Spinal cord (tissue), 10 donors: ENCODE data around the gene TIMM23B. TPM values are rescaled to one million over a fixed set of nuclear protein-coding genes. Genes with fewer than 3 reads are reported as not detected.
"Not testable (repeated sequence)": the region's sequence is repeated elsewhere in the genome, so short reads cannot be mapped to it uniquely, and the experiment has no call there.

Source experiments
- DNase-seq, 6 donors: peaks; one replicate each; pipeline versions ENCODE4 v3.0.0 to v3.0.0-alpha.2; 2013 to 2015; ENCODE audit warnings: low spot score in 6 of 6, low read depth in 4 of 6
- H3K27ac ChIP-seq: one replicate; pipeline ENCODE4 v1.5.1; 2013; ENCODE audit warnings: low read depth, low read length, control low read depth
- H3K27me3 ChIP-seq: one replicate; pipeline ENCODE4 v1.6.1; 2013; ENCODE audit warnings: low read length; ENCODE audit not compliant: control insufficient read depth, insufficient read depth
- H3K36me3 ChIP-seq: one replicate; pipeline ENCODE4 v1.6.1; 2013; ENCODE audit warnings: low read length; ENCODE audit not compliant: control insufficient read depth, insufficient read depth
- H3K4me1 ChIP-seq: one replicate; pipeline ENCODE4 v1.6.1; 2013; ENCODE audit warnings: low read length; ENCODE audit not compliant: control insufficient read depth, insufficient read depth
- H3K4me3 ChIP-seq: one replicate; pipeline ENCODE4 v1.5.1; 2013; ENCODE audit warnings: low read depth, low read length, control low read depth
- H3K9me3 ChIP-seq: one replicate; pipeline ENCODE4 v1.6.1; 2013; ENCODE audit warnings: low read length; ENCODE audit not compliant: control insufficient read depth, insufficient read depth
- WGBS: methylation state at CpG from one replicate; pipeline ENCODE4 v1.1.5; 2013; ENCODE audit warnings: missing lambda C conversion rate; ENCODE audit not compliant: insufficient coverage; 5-methylcytosine and 5-hydroxymethylcytosine counted together
- polyA plus RNA-seq, 2 donors: library from polyadenylated mRNA; unstranded; fragments of 120-200 nt; gene quantifications; one replicate each; pipeline ENCODE4 v1.2.1, GENCODE V29; 2013; ENCODE audit not compliant: insufficient read length in 2 of 2
- total RNA-seq, 2 donors: library from RNA; depleted of rRNA in 1 of 2; stranded (reverse); fragments of 120-200 nt in 1 of 2; fragments of >200 nt in 1 of 2; gene quantifications; one replicate each; pipeline versions ENCODE4 v1.2.3 to v1.2.4, GENCODE V29; 2013 to 2014
- donor health status: healthy.

TIMM23B gene
- total and polyA plus RNA-seq, 4 donors: 8.9 to 23.3 (median 18.3) TPM

- DNase-seq, H3K27me3 ChIP-seq, H3K4me1 ChIP-seq, H3K4me3 ChIP-seq, H3K36me3 ChIP-seq, H3K27ac ChIP-seq, H3K9me3 ChIP-seq: not testable (repeated sequence)
- no CpG with 5 or more reads among the region's 4 CpGs for WGBS
These were observed 18.3 kb upstream of the TIMM23B start for GRCh38 chr10:49923572-49923971.

- no CpG with 5 or more reads among the region's 5 CpGs for WGBS
- not testable (repeated sequence) for H3K4me1 ChIP-seq, H3K27me3 ChIP-seq, H3K27ac ChIP-seq, H3K4me3 ChIP-seq, DNase-seq, H3K9me3 ChIP-seq, H3K36me3 ChIP-seq
These were observed 10.6 kb upstream of the TIMM23B start for GRCh38 chr10:49931276-49931675.

DNA sequence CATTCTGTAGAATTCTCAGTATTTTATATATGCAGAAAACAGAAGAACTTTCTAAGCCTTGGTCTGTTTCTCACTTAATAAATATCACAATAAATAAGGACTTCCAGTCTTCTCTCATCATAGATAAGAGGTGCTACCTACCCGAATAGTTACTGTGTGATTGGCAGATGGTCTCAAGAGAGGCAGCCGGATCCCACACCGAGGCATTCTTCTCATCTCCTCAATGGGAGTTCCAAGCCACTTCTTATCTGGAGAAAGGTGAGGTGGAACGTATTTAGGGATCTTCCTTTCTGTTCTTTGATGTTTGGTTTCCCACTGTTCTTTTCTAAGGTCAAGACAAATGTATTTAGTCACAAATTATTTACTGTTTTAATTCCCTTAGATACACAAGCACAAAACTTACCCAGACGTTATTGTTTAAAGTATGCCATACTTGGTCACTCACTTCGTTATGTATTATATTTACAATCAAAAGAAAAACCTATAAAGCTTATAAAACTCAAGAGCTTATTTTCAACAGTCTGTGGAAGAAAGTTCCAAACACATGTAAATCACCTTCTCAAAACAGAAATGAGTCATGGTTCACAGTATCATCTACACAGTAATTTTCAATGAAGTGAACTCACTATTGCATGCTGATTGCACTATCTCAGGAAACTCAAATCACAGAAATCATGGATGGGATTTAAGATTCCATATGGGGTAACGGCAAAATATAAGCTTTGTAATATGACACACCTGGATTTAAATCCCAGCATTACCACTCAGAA is 9.7 kb upstream of the TIMM23B start:
- not testable (repeated sequence) for DNase-seq, H3K36me3 ChIP-seq, H3K4me3 ChIP-seq, H3K4me1 ChIP-seq, H3K27me3 ChIP-seq, H3K9me3 ChIP-seq, H3K27ac ChIP-seq
- WGBS: no CpG with 5 or more reads among the region's 7 CpGs

DNA sequence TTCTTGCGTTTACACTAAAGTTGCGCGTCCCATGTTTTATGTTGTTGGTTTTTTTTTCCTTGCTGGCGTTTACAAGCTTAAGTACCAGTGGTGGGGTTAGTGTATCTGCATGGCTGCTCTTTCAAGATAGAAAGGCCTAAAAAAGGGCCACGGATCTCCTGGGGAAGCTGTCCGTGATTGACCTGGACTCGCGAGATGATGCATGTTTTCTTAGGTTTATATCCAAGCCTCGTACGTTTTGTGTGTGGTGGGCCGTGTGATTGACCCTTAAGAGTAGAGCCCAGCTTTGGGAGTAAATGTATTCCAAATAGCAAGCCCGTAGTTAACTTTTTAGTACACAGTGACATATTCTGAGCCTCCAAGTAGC is 469 bp downstream of the TIMM23B start:
- not testable (repeated sequence) for H3K4me1 ChIP-seq, H3K36me3 ChIP-seq, H3K9me3 ChIP-seq, H3K27me3 ChIP-seq
- DNase-seq: peak in 2 of 6 donors; percentile 3 to 9
- WGBS: 0% methylated on average over 6 of the region's 12 CpGs
- Histone ChIP-seq H3K27ac (peak overlapping the region; percentile 47), H3K4me3 (peak overlapping the region; percentile 61)

DNA sequence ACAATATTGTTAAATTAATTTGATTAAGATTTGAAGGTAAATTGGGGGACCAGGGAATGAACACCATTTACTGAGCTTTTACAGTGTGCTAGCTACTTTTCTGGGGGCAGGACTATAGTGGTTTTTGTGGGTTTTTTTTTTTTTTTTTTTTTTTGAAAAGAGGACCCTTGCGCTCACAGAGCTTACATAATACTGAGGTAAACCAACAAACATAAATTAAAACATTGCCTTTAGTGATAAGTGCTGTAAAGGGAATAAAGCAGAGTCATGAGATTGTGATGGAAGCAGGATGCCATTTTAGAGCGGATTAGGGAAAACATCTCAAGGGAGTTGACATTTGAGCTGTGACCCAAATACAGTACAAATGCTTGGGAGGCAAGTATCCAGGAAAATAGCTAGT is 1.8 kb downstream of the TIMM23B start:
- not testable (repeated sequence) for H3K27me3 ChIP-seq, H3K9me3 ChIP-seq, H3K4me1 ChIP-seq, DNase-seq, H3K36me3 ChIP-seq, H3K27ac ChIP-seq, H3K4me3 ChIP-seq
- WGBS: 100% methylated on average over 1 of the region's 2 CpGs

- H3K4me1 ChIP-seq, DNase-seq, H3K27ac ChIP-seq, H3K27me3 ChIP-seq, H3K36me3 ChIP-seq, H3K9me3 ChIP-seq, H3K4me3 ChIP-seq: not testable (repeated sequence)
- WGBS: no CpG with 5 or more reads among the region's 2 CpGs
These were observed 6.3 kb downstream of the TIMM23B start for GRCh38 chr10:49948142-49948541.

DNA sequence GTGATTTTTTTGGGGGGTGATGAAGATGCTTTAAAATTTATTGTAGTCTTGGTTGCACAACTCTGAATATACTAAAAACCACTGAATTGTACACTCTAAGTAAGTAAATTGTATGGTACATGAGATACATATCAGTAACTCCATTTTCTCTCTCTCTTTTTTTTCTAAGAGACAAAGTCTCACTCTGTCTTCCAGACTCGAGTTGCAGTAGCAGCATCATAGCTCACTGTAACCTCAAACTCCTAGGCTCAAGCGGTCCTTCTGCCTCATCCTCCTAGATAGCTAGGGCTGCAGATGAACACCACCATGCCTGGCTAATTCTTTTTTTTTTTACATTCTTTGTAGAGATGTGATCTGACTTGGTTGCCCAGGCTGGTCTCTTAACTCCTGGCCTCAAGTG is 6.9 kb downstream of the TIMM23B start:
- not testable (repeated sequence) for H3K27me3 ChIP-seq, H3K4me3 ChIP-seq, H3K9me3 ChIP-seq, H3K27ac ChIP-seq, H3K36me3 ChIP-seq, DNase-seq, H3K4me1 ChIP-seq
- no CpG with 5 or more reads among the region's 2 CpGs for WGBS

GRCh38 chr10:49952006-49952405 is 10.2 kb downstream of the TIMM23B start:
- not testable (repeated sequence) for H3K36me3 ChIP-seq, H3K27ac ChIP-seq, DNase-seq, H3K9me3 ChIP-seq, H3K4me3 ChIP-seq, H3K27me3 ChIP-seq, H3K4me1 ChIP-seq
- WGBS: 100% methylated on average over 1 of the region's 3 CpGs

DNA sequence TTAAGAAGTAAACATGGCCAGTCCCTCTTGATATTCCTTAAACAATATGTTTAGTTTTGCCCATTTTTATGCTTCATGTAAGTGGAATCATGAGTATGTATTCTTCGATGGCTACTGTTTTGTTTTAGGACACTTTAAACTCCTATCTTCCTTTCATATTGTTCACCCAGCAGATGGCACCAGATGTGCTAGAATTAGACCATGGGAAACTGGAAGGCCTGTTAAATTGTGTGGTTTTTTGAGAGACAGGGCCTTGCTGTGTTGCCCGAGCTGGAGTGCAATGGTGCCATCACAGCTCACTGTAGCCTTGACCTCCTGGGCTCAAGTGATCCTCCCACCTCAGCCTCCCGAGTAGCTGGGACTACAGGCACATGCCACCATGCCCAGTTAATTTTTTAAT is 11.3 kb downstream of the TIMM23B start:
- H3K9me3 ChIP-seq, H3K36me3 ChIP-seq, H3K4me3 ChIP-seq, H3K4me1 ChIP-seq, H3K27ac ChIP-seq, H3K27me3 ChIP-seq: not testable (repeated sequence)
- no CpG with 5 or more reads among the region's 3 CpGs for WGBS
- DNase-seq: peak in 1 of 6 donors; percentile 12

GRCh38 chr10:49970331-49970857 is 28.5 kb downstream of the TIMM23B start:
- not testable (repeated sequence) for H3K4me3 ChIP-seq, DNase-seq, H3K27ac ChIP-seq, H3K9me3 ChIP-seq, H3K4me1 ChIP-seq, H3K36me3 ChIP-seq, H3K27me3 ChIP-seq
- 100% methylated on average over 6 of the region's 37 CpGs for WGBS
